Measurements from ENCODE around the gene MAGEF1. TPM values are rescaled to one million over a fixed set of nuclear protein-coding genes. Genes with fewer than 3 reads are reported as not detected.

Gene MAGEF1
- total and polyA plus RNA-seq, 2 donors (not counting 3 experiments of a cell fraction or from before 2014, with no cell fraction given), result 7.0 to 14.2 TPM

DNA sequence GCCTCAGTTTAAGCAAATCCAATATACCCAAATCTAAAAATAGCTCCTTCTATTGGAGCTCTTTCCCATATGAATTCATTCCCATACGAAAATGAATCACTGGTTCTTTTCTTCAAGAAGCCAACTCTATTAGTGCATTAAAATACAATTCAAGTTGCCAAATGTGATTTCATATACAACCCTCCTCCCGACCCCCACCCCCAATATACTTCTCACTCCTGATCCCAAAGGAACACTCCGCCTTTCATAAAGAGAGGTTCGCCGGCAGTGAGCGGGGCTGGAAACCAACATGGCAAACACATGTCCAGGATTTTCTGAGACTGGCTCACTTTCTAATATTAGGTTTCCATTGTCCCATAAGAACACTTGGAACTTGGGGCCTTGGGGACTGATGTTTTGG lies 48.5 kb downstream of the MAGEF1 start:
- Histone ChIP-seq H4K20me1 (replicated peaks; ENCODE audit: control insufficient read depth, extremely low read depth, insufficient read depth, low read length) (no peaks in the 10 kb centered on the region), H3K27ac (ENCODE audit: insufficient read depth, low read depth, low read length) (no peak overlapping the region), H3K4me2 (ENCODE audit: insufficient read depth, low read length) (no peak overlapping the region), H3K9ac (replicated peaks; ENCODE audit: extremely low read depth, insufficient read depth, low read length) (no peak overlapping the region), H3K27me3 (ENCODE audit: control insufficient read depth in 2 of 2, insufficient read depth in 2 of 2, low read length in 2 of 2) (peaks cover 0 to 5% of the 10 kb centered on the region in 2 experiments), H3K36me3 (ENCODE audit: control insufficient read depth in 2 of 2, extremely low read depth in 1 of 2, insufficient read depth in 2 of 2, low read length in 2 of 2) (no peaks in the 10 kb centered on the region), H3K9me3 (replicated peaks; ENCODE audit: control insufficient read depth, insufficient read depth, low read length) (no peaks in the 10 kb centered on the region), H2AFZ (ENCODE audit: low read depth, low read length) (no peak overlapping the region), H3K9me1 (replicated peaks; ENCODE audit: control insufficient read depth, extremely low read depth, insufficient read depth, low read length) (no peaks in the 10 kb centered on the region), H3K4me1 (ENCODE audit: control insufficient read depth, extremely low read depth, insufficient read depth, low read length) (no peaks in the 10 kb centered on the region), H3K79me2 (ENCODE audit: control insufficient read depth, insufficient read depth, low read length) (no peaks in the 10 kb centered on the region), H3K4me3 (replicated peaks in 1 of 3; ENCODE audit: insufficient read depth in 1 of 3, low read depth in 1 of 3, low read length in 3 of 3) (no peak overlapping the region)
- ChIA-PET POLR2A (no interaction called here), CTCF (no interaction called here)
- no TSS peak for BruUV-seq (replicated peaks)
- FAIRE-seq, result no peak
- intact Hi-C loops (cut with micrococcal nuclease), result no loop called here
- TF ChIP-seq FOS (IDR thresholded peaks at IDR 0.05; ENCODE audit: borderline replicate concordance, insufficient read depth, low read length), result no peak
- TF ChIP-seq EZH2 (IDR thresholded peaks at IDR 0.05; ENCODE audit: borderline replicate concordance, low read depth, low read length, severe bottlenecking), result no peak
- TF ChIP-seq GATA2 (IDR thresholded peaks at IDR 0.05; ENCODE audit: insufficient read depth, insufficient read length, low read depth, low read length), result no peak
- TF ChIP-seq MYC (IDR thresholded peaks at IDR 0.05; ENCODE audit: low read depth, low read length), result no peak
- TF ChIP-seq JUN (IDR thresholded peaks at IDR 0.05; ENCODE audit: borderline replicate concordance, insufficient read depth, insufficient read length, low read depth), result no peak
- no peak for TF ChIP-seq CTCF (IDR thresholded peaks at IDR 0.05; ENCODE audit: extremely low read depth in 1 of 2, insufficient read depth in 1 of 2, low read depth in 1 of 2, low read length in 2 of 2)
- no peak for DNase-seq (ENCODE audit: low read depth, low spot score)
- dilution Hi-C loops (cut with MboI; ENCODE audit: extremely low pct_ligation_motif_present, low sequenced_read_pairs), result no loop called here

DNA sequence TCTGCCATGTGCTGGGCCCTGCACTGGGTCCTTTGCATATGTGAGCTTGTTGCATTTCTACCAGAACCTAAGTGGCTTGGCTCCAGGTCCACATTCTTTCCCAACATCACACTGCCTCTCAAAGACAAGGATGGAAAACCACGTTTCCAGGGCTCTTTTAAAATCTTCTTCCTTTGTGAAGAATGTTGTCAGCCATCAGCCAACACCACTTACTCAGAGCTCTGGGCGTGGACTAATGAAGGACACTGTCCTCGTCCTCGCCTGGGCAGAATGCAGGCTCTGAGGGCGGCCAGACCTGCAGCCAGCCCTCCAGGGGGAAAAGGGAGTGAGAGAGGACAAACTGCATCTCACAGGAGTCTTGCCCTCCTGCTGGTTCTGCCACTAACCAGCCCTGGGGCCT lies 49.7 kb downstream of the MAGEF1 start:
- no peak overlapping the region for H2AFZ ChIP-seq (ENCODE audit: low read depth, low read length)
- TF ChIP-seq EZH2 (IDR thresholded peaks at IDR 0.05; ENCODE audit: borderline replicate concordance, low read depth, low read length, severe bottlenecking) (no peak), JUN (IDR thresholded peaks at IDR 0.05; ENCODE audit: borderline replicate concordance, insufficient read depth, insufficient read length, low read depth) (no peak), GATA2 (IDR thresholded peaks at IDR 0.05; ENCODE audit: insufficient read depth, insufficient read length, low read depth, low read length) (no peak), MYC (IDR thresholded peaks at IDR 0.05; ENCODE audit: low read depth, low read length) (no peak)
- BruUV-seq (replicated peaks), result no TSS peak
- DNase-seq (ENCODE audit: low read depth, low spot score) (no peak), FAIRE-seq (no peak)
- intact Hi-C loops (cut with micrococcal nuclease), result no loop called here
- H3K9me3 ChIP-seq (replicated peaks; ENCODE audit: control insufficient read depth, insufficient read depth, low read length), result no peaks in the 10 kb centered on the region
- CTCF ChIA-PET, result no interaction called here
- no peaks in the 10 kb centered on the region for H3K79me2 ChIP-seq (ENCODE audit: control insufficient read depth, insufficient read depth, low read length)
- no peak overlapping the region for H3K27ac ChIP-seq (ENCODE audit: insufficient read depth, low read depth, low read length)
- no peak overlapping the region for H3K4me3 ChIP-seq (replicated peaks in 1 of 3; ENCODE audit: insufficient read depth in 1 of 3, low read depth in 1 of 3, low read length in 3 of 3)
- H3K4me2 ChIP-seq (ENCODE audit: insufficient read depth, low read length), result no peak overlapping the region
- peaks cover 0 to 5% of the 10 kb centered on the region in 2 experiments for H3K27me3 ChIP-seq (ENCODE audit: control insufficient read depth in 2 of 2, insufficient read depth in 2 of 2, low read length in 2 of 2)
- H3K9ac ChIP-seq (replicated peaks; ENCODE audit: extremely low read depth, insufficient read depth, low read length), result no peak overlapping the region
- H3K4me1 ChIP-seq (ENCODE audit: control insufficient read depth, extremely low read depth, insufficient read depth, low read length), result no peaks in the 10 kb centered on the region
- H3K36me3 ChIP-seq (ENCODE audit: control insufficient read depth in 2 of 2, extremely low read depth in 1 of 2, insufficient read depth in 2 of 2, low read length in 2 of 2), result no peaks in the 10 kb centered on the region
- POLR2A ChIA-PET, result no interaction called here
- no peaks in the 10 kb centered on the region for H4K20me1 ChIP-seq (replicated peaks; ENCODE audit: control insufficient read depth, extremely low read depth, insufficient read depth, low read length)
- H3K9me1 ChIP-seq (replicated peaks; ENCODE audit: control insufficient read depth, extremely low read depth, insufficient read depth, low read length), result no peaks in the 10 kb centered on the region
- dilution Hi-C loops (cut with MboI; ENCODE audit: extremely low pct_ligation_motif_present, low sequenced_read_pairs), result no loop called here

Measured in endothelial cell of umbilical vein (primary cell).